ENCODE data around the gene CGB5.
A peak's percentile ranks its signal among the peaks of the same experiment; 100 is the strongest.

DNA sequence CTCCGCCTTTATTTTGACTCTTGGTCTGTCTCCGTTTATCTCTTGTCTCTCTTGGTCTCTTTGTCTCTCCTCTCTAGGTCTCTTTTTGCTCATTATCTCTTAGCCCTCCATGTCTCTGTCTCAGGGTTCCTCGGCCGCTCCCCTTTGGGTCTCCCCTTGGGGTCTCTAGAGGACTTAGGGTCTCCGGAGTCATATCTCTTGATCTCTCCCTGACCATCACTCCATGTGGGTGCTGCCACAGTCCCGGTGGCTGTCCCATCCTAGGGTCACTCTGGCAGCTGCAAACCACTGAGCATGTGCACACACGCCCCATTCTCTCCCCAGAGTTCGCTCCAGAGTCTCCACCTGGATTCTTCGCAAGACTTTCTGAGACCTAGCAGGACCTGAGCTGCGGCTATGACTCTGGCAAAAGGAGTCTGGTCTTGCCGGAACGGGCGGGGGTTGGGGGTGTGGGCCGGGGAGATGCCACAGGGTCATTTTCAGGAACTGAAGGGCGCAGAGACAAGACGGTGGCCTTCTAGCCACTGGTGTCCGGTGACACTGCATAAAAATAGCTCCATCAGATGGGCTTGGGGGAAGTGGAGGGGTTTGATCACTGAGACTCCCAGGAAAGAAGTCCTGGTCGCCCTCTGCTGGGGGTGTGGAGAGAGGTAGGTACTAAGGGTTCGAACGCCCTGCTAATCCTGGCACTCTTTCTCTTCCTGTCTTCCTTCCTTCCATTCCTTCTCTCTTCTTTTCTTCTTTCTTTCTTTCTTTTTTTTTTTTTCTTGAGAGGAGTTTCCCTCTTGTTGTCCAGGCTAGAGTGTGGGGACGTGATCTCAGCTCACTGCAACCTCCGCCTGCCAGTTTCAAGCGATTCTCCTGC, 30.1 kb downstream of the CGB5 start:
- TF ChIP-seq, protein P1, sequence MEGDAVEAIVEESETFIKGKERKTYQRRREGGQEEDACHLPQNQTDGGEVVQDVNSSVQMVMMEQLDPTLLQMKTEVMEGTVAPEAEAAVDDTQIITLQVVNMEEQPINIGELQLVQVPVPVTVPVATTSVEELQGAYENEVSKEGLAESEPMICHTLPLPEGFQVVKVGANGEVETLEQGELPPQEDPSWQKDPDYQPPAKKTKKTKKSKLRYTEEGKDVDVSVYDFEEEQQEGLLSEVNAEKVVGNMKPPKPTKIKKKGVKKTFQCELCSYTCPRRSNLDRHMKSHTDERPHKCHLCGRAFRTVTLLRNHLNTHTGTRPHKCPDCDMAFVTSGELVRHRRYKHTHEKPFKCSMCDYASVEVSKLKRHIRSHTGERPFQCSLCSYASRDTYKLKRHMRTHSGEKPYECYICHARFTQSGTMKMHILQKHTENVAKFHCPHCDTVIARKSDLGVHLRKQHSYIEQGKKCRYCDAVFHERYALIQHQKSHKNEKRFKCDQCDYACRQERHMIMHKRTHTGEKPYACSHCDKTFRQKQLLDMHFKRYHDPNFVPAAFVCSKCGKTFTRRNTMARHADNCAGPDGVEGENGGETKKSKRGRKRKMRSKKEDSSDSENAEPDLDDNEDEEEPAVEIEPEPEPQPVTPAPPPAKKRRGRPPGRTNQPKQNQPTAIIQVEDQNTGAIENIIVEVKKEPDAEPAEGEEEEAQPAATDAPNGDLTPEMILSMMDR (conservative IDR thresholded peaks at IDR 0.05; ENCODE audit: low read depth in 2 of 2) = peak; percentile 37 to 73
- TF ChIP-seq, protein P2, sequence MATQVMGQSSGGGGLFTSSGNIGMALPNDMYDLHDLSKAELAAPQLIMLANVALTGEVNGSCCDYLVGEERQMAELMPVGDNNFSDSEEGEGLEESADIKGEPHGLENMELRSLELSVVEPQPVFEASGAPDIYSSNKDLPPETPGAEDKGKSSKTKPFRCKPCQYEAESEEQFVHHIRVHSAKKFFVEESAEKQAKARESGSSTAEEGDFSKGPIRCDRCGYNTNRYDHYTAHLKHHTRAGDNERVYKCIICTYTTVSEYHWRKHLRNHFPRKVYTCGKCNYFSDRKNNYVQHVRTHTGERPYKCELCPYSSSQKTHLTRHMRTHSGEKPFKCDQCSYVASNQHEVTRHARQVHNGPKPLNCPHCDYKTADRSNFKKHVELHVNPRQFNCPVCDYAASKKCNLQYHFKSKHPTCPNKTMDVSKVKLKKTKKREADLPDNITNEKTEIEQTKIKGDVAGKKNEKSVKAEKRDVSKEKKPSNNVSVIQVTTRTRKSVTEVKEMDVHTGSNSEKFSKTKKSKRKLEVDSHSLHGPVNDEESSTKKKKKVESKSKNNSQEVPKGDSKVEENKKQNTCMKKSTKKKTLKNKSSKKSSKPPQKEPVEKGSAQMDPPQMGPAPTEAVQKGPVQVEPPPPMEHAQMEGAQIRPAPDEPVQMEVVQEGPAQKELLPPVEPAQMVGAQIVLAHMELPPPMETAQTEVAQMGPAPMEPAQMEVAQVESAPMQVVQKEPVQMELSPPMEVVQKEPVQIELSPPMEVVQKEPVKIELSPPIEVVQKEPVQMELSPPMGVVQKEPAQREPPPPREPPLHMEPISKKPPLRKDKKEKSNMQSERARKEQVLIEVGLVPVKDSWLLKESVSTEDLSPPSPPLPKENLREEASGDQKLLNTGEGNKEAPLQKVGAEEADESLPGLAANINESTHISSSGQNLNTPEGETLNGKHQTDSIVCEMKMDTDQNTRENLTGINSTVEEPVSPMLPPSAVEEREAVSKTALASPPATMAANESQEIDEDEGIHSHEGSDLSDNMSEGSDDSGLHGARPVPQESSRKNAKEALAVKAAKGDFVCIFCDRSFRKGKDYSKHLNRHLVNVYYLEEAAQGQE (IDR thresholded peaks at IDR 0.05; ENCODE audit: unreplicated experiment) = no peak
- TF ChIP-seq, protein P3, sequence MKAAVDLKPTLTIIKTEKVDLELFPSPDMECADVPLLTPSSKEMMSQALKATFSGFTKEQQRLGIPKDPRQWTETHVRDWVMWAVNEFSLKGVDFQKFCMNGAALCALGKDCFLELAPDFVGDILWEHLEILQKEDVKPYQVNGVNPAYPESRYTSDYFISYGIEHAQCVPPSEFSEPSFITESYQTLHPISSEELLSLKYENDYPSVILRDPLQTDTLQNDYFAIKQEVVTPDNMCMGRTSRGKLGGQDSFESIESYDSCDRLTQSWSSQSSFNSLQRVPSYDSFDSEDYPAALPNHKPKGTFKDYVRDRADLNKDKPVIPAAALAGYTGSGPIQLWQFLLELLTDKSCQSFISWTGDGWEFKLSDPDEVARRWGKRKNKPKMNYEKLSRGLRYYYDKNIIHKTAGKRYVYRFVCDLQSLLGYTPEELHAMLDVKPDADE (IDR thresholded peaks at IDR 0.05) = no peak
- TF ChIP-seq POLR2AphosphoS5 (IDR thresholded peaks at IDR 0.05; ENCODE audit: low read depth) (no peak), EZH2phosphoT487 (IDR thresholded peaks at IDR 0.05; ENCODE audit: unreplicated experiment) (no peak), CREB1 (CRISPR knock-in tag; IDR thresholded peaks at IDR 0.05; ENCODE audit: low read depth) (no peak), EZH2 (IDR thresholded peaks at IDR 0.05; ENCODE audit: low read depth, unreplicated experiment) (no peak), JUNB (IDR thresholded peaks at IDR 0.05; ENCODE audit: unreplicated experiment) (no peak), ZNF114 (CRISPR knock-in tag; IDR thresholded peaks at IDR 0.05) (no peak), STAT1 (IDR thresholded peaks at IDR 0.05; ENCODE audit: unreplicated experiment) (no peak)

Data from GM23338 (cell line).